GM21737 (cell line): Measurements from ENCODE around the gene AQP12B.

Experiments used
- ATAC-seq: cut with Tn5 transposase; IDR thresholded peaks from one replicate; pipeline ENCODE4 v1.9.1; 2021; ENCODE audit warnings: mild to moderate bottlenecking, moderate library complexity; ENCODE audit not compliant: unreplicated experiment

Gene AQP12B

DNA sequence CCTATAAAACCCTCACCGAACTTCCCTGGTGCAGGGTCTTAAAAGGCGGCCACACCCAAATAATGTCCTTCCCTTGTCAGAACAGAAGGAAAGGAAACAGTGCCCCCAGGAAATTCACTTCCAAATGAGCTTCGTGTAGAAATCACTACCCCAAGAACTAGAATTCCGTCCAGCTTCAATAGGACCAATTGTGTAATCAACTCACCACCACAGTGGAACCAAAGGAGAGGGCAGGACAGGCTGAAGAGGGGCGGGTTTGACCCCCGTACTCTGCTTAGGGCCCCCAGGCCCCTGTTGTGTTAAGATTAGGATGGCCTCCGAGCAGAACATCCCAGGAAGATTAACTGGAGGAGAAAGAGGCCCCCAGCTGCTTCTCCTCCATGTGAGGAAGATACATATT, 33.4 kb downstream of the AQP12B start:
- ATAC-seq, result no peak

DNA sequence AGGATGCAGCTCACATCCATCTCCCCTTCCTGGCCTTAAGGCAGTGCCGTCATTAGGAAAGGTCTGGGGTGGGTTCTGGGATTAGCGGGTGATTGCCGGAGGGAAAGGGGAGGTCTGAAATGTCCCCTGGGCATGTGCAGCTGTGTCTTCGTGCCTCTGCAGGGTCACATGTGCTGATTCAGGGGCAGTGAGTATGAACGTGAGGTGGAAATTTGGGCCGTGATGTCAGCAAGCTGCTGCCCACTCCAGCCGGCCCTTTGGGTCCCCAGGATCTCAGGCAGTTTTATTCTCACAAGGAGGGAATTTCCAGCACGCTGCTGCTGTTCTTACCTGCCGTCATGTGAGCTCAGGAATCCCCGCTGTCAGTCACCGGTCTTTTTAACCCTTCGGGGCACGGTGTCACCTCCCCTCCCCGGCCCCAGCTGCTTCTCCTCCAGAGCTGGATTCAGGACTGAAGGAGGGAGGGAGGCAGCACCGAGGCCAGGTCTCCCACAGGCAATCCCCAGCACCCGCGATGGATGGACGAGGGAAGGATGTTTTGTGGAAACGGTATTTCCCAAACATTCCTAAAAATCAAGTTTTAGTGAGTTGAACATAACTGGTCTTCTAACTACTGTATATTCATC, 33.9 kb downstream of the AQP12B start:
- no peak for ATAC-seq

DNA sequence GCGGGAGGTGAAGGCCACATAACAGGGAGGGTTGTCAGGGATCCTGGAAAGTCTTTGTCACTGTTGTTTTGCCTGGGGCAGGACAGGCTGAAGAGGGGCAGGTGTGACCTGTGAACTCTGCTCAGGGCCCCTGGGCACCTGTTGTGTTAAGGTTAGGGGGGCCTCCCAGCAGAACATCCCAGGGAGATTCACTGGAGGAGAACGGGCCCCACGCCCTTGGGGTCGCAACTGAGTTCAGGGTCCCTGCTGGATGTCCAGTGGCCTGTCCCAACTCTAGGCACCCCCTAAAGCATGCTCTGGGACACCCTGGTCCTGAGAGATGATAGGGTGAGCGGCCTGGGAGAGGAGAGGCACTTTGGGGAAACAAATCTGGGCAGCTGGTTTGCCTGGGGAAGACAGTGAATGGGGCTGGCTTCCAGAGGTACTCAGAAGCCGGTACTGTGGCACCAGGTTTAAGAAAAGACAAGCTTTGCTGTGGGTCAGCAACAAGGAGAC, 34.5 kb downstream of the AQP12B start:
- ATAC-seq, result no peak

DNA sequence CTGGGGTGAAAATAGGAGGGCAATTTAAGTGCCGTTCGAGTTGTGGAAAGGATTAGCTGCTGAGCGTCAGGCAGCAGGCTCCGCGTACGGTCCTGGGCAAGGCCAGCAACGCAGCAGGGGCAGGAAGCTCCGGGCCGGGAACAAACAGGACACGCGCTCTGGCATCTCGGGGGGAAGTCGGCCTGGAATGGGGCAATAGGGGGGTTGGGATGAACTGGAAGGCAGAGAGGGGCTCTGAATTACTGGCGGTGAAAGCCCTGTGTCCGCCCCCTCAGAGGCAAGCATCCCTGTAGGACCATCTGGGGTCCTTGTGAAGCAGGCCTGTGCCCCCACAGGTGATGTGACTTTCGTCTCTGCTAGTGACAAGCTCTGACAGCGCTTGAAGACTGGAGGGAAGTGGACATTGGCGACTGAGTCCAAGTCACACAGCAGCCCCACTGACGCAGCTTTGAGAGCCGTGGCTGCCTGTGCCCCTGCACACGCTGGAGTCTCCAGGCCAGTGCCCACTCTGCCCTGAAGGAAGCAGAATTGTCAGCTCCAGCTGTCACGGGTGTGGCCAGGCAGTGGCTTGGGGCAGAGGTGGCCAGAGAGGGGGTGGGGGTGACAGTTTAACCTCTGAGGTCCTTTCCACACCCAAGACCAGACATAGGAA, 35.1 kb downstream of the AQP12B start:
- no peak for ATAC-seq

DNA sequence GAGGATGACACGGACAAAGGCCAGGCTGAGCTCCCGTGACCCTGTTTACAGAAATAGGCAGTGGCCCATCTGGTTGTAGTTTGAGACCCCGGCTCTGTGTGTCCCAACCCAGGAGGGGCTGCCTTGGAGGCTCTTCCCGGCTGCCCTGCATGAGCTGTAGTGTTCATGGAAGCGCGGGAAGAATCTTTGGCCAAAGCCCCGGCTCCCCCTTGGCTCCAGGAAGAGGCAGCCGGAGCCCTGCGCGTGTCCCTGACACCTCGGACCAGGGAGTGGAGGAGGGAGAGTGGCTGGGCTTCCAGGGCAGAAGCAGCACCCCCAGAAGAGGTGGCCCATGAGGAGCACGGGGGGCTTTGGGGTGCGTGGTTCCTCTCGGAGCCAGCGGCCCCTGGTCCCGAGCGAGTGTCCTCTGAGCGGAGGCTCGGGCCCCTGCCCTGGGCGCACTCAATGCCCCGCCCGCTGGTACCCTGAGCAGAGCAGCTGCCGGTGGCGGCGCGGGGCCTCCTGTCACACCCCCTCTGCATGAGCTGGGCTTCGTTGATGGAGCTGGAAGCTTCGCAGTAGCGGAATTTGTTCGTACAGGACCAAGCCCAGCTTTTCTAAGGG, 35.7 kb downstream of the AQP12B start:
- no peak for ATAC-seq

DNA sequence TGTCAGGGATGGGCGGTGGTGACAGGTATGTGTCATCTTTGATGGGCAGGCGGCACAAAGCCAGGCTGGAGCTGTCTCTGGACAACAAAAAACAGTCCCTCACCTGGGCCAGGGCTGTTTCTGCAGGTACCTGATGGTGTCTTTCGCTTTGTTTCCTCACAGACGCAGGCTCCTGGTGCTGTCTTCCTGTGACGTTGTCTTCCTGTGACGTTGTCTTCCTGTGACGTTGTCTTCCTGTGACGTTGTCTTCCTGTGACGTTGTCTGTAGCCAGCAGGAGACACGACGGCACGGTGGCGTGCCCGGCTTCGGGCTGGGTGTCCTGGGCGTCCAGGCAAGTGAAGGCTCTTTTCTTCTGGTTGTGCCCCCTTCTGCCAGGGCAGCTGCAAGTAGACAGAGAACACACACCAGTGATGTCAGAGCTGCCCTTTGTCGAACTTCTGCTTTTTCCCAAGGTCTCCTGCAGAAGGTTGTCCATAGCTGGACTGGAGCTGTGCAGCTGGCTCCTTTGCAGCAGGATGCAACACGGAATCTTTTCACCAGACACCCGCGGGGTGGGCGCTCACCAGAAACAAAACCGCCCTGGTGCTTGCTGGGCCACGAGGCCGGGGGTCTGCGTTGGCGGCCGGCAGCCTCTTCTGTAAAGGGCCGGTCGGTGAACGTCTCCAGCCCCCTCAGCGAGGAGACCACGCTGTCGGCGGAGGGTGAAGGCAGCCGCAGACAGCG, 36.3 kb downstream of the AQP12B start:
- ATAC-seq, result no peak

DNA sequence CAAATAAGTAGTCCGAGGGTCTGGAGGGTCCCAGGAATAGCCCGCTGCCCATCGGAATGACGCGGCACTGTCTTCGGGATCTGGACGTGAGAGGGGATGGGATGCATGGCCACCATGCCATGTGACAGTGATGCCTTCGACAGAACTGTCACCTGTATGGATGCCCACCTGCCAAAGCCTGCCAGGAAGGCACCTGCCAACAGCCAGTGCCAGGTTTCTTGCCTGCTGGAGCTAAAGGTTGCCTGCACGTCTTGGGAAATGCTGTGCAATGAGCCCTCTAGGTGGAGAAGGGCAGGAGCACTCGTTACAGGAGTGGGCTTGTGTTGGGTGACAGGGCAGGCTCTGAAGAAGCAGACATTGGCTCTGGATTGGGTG, 36.9 kb downstream of the AQP12B start:
- no peak for ATAC-seq

DNA sequence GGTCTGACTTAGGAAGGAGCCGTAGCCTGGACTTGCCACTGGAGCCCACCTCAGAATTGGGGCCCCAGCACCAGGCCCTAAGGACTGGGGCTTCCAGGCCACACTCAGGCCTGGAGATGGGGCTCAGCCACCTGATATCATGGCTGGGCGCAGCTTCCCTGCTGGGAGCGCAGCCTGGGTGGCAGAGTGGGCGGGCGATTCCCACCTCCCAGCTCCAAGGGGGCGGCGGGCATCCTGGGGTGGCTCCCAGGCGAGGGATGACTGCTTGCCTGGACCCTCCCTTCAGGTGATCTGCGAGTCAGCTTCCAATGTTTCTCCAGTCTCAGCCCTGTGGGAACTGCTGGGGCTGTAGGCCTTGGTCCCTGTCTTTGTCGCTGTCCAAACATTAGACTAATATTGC, 37.3 kb downstream of the AQP12B start:
- no peak for ATAC-seq

DNA sequence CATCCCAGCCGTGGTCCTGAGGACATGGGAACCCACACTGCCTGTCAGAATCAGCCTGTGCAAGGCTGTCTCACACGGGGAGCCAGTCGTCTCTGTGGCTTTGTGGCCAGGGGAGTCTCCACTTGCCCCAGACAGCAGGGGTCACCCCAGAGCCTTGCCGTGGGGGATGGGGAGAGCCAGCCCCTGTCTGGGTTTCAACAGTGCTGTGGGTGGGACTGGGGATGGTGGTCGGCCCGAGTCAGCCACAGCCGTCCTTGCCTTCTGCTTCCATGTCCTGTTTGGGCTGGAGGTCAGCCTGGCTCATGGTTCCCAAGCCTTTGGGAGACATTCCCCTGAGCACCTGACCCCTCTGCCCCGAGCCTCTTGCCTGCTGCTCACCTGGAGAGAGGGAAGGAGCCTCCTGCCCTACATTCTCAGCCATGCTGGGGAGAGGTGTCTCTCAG, 37.8 kb downstream of the AQP12B start:
- no peak for ATAC-seq

DNA sequence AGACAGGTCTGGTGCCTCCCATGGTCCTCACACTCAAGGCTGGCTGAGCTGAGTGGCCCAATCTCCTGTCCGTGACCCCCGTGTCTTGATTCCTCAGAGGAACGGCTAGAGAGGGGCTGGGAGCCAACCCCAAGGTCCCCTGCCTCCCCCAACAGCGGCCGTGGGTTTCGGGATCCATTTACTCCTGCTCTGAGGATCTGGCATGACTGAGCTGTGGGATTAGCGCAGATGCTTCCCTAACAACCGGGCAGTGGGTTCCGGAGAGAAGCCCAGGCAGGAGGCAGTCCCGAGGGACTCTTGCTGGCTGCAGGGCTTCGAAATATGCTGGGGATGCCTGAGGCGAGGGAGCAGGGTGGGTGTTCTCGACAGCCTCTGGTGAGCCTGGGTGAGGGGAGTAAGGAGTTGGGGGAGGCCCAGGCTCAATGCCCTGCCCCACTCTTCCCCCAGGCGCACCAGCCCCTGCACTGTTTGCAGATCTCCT, 38.5 kb downstream of the AQP12B start:
- no peak for ATAC-seq

DNA sequence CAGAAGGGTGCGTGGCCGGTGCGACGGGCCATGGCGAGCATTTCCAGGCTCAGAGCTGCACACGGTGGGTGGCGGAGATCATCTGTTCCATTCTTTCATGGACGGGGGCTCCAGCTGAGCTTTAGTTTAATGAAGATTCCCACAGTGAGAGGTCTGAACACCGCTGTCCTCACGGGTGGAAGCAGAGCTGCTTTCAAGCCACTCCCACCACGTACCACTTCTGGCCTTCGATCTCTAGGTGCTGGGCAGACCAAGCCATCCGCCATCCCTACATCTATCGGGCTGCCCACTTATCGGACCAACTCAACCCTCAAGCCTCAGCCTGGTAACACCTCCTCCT, 38.9 kb downstream of the AQP12B start:
- ATAC-seq, result no peak

DNA sequence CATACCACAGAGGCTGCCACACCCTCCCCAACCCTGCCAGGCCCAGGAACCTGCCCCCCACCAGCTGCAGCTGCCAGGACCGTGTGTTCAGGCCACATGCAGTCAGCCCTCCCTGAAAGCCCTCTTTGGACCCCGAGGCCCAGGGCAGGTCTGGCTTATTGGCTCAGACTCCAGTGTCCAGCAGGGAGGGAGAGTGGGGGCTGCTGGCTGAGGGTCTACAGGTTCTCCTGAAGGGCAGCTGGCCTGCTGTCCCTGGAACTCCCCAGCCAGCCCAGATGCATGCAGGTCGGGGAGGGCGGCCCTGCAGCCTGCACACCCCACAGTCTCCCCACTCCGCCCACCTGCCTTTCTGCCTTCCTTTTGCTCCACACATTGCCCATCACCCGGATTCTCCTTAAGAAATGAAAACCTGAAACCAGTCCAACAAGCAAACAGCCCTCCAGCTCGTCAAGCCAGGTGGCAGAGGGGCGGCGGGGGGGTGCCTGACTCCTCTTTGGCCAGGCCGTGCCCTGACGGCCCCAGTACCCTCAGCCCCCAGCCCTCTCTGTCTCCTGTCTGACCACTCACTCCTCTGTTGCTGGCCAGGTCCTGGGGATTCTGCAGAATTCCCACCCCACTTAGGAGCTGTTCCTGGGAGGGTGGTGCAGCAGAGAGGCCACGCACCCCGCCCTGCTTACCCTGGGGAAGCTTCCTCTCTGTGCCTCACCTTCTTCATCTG, 39.4 kb downstream of the AQP12B start:
- no peak for ATAC-seq

DNA sequence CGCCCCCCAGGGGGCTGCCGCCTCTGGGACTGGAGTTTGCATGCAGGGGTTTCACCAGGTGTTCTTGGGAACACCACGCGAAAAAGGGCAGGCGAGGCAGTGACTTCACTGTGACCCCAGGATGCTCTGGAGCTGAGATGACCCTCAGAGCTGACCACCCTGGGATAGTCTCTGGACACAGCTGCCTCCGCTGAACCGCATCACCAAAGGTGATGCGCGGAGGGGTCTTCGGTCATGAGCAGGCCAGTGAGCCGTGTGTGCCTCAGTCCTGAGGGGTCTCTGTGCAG, 39.9 kb downstream of the AQP12B start:
- ATAC-seq, result no peak

DNA sequence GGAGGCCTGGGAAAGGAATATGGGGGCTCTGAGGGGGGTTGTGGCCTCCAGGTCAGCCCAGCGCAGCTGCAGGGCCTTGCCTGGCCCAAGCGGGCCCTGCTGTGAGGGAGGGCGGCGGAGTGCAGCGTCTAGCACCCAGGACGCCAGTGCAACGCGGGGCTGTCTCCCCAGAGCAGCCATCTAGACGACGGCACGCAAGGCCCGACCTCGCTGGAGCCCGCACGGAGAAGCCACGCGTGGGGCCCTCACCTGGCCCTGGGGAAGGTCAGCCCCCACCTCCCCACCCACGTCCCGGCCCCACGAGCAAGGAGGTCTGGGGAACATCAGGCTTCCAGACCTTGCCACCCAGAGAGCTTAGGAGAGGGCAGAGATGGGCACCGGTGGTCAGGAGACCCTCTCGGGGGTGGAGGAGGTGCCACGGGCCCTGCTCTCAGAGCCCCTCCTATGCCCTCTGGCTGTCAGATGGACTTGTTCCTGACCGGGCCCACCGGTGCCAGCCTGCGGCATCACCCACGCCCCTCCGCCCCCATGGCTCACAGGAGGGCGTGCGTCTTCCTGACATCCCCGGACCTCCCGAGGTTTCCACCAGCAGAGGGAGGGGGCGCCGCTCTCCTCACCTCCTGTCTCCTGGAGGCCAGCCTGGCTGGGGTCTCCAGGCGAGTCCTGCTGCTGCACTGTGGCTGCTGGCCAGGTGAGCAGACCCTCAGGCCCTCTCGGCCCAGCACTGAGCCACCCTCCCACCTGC, 40.5 kb downstream of the AQP12B start:
- ATAC-seq, result no peak

DNA sequence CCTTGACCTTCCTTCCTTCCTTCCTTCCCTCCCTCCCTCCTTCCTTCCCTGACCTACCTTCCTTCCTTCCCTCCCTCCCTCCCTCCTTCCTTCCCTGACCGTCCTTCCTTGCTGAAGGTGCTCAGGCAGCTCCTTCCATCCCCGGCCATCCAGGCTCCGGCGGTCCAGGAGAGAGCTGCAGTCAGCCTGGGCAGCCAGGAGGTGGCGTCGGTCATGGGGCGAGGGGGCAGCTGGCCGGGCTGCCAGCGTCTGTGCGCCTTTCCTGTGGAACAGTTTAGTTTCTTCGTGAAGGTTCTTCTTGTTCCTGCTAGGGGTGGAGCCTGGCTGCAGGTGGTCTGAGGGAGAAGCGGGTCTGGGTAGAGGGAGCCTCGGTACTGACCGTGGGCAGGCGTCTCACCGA, 41.7 kb downstream of the AQP12B start:
- no peak for ATAC-seq

DNA sequence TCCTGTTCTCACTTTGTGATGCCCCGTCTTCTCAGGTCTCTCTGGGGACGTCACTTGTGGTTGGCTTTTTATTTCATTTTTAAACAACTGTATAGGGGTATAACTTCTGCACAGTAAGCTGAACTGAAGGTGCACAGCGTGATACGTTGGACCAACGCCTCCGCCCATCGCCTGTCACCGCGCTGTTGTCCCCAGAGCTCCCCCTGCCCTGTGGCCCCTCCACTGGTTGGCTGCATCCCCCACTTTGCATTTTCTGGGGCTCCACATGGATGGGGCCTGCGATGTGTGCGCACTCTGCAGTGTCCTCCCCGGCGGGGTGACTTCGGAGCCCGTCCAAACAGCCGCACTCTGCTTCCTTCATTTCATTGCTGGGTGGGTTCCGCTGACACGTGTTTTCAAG, 43.1 kb downstream of the AQP12B start:
- no peak for ATAC-seq

DNA sequence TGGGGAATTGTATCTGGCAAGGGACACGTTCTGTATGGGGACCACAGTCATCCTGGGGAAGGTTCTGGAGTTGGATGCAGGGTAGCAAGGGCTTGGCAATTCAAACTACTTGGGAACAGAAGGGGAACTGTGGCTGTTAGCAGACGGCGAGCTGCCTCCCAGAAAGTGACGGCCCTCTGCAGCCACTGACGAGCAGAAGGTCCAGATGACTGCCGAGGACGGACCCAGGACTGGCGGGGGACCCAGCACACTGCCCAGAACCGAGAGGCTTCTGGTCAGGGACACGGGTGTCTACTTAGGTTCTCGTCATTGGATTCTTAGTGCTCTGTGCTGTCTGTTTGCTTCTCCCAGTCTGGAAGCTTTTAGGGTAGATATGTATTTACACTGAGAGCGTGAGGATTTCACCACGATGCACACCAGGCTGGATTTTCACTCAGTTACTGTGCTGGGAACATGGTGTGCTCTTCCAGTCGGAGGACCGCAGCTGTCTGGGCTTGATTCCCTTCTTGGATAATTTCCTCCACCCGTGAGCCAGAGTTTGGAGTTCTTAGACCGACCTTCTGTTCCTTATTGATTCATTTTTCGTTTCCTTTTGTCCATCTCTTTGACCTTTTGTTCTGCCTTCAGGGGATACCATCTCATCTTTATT, 44.0 kb downstream of the AQP12B start:
- ATAC-seq, result no peak

DNA sequence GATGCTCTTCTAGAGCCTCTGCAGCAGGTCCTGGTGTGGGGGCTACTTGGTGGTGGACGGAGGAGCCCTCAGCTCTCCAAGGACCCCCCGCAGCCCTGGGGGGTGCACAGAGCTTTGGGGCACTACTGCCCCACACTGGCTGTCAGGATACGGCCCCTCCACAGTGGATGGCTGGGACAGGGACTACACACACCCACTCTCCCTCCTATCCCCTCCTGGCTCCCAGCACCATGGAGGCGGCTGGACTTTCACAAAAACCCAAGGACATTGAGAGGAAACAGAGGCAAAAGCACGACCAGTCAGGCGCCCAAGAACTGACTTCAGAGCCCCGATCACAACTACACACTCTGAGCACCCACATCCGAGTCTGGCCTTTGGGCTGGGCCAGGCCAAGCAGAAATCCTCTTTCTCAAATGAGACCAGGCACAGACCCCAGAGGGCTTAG, 44.8 kb downstream of the AQP12B start:
- ATAC-seq, result no peak

DNA sequence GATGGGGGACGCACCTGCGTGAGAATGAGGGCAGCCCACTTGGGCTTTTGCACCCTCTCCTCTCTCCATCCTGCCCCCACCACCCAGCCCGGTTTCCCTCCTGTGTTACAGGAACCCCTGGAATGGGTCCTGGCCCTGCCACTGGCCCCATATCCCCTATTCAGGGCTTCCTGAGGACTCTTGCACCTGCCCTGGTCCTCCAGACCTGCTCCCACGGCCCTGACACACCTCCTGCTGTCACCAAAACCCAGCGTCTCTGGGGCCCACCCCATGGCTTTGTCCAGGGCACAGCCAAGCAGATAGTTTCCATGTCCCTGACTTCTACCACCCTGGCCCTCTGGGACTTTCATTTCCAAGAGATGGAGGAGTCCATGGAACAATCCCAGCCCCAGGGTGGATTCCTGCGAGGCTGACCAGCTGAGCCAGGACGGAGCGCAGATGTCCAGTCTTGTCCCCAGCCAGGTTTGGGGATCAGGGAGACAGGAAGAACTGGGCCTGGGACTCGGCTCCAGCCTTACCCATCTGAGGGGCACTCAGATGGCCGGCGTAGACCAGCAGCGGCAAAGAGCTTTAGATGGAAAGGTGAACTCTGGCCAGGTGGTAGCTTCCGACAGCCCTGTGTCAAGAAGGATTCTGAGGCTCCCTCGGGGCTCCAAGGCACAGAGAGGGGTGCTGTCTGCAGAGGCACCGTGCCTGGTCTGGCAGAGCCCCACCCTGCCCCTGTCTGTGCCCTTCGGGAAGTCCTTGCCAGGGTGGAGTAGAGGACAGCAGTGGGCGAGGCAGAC, 45.4 kb downstream of the AQP12B start:
- ATAC-seq, result no peak
